Measurements from ENCODE around the gene RMRP. TPM values are rescaled to one million over a fixed set of nuclear protein-coding genes. Genes with fewer than 3 reads are reported as not detected.
"Not testable (repeated sequence)": the region's sequence is repeated elsewhere in the genome, so short reads cannot be mapped to it uniquely, and the experiment has no call there.

The RMRP gene
- total RNA-seq, 4 donors from 2014 or later: 1,358 to 15,269 (median 4,926) TPM

DNA sequence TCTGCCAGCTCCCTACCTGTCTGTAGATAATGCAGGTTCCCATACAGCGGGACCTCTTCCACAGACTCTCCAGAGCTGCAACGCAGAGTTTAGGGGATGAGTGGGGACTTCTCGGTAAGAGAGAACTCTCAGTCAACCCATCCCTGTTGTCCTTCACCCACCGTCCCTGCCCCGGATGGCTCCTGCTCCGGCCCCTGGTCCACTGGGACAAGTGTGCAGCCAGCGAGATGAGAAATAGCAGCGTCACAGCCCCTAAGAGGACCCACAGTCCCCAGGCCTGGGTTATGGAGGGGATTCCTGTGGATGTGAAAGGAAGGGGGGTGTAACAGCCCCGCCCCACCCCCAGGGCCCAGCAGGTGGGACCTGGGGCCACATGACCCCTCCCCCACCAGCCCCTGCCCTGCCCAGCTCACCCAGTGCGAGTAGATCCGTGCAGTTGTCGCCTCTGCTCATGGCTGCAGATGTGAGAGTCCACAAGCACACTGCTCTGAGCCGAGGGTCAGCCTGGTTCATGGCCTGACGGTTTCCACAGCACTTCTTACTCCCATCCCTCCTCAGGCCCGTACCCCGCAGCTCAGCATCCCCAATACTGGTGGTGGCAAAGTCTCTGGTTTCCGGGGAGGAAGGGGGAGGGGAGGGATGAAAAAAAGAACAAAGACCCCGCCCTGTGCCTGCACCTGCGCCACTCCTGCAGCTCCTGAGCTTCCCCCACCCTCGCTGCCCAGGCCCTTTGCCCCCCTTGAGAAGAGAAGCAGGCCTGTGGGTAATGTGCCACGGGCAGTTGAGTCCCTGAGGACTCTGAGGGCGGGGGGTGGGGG is 7.3 kb downstream of the RMRP start, which contains the start of gene SIT1:
Gene SIT1 (minus strand): TSS at position 591 of the 818 bp plus-strand sequence. CDS start 78 bp downstream, at position 513.
- DNase-seq (ENCODE audit: low spot score in 2 of 2): peak in 1 of 2 donors; percentile 82
- WGBS, 2 donors: 68 to 73% methylated on average over 19 to 22 of the region's 22 CpGs
- H3K4me3 ChIP-seq (ENCODE audit: low read depth, poor library complexity, severe bottlenecking): no peak within 1 kb of the TSS
- no peak for TF ChIP-seq CTCF (IDR thresholded peaks at IDR 0.05)
- no peak for TF ChIP-seq POLR2A (IDR thresholded peaks at IDR 0.05)
- intact Hi-C loops (cut with DNase I; ENCODE audit: low total_unique reads): no loop called here

DNA sequence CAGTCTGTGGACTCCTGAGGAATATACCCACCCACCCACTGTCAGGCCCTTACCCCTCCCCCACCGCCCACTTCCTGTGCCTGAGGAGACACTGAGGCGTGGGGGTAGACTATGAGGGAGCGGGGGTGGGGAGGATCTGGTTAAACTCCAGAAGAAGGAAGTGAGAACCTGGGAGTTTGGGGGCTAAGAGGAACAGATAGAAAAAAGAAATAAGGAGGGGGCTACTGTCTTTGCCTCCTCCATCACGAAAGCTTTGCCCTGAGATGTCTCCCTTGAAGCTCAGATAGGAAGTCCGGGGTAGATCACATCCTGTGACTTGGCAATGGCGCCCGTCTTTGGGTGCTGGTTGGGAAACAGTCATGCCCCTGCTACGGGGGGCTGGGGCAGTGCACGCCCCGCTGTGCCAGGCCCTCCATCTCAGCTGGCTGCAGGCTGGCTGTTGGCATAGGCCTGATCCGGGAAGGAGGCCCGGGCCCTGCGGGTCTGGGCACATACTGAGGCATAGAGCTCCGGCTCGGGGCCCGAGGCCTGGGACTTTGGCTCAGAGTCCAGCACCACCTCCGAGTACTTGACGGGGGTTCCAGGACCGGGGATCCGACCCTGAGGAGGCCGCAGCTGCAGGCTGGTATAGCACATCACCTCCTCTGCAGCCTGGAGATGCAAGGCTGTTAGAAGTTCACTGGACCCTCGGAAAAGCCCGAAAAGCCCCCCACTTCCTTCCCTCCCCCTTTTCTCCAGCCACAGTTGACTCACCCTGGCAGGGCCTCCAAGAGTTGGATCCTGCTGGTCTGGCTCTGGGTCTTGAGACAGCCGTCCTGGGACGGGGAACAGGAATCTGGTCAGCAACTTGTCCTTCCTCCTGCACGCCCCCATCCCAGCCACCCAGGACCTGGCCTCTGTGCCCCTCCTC is 8.1 kb downstream of the RMRP start:
- DNase-seq (ENCODE audit: low spot score in 2 of 2): peak in 1 of 2 donors; percentile 84
- 45 to 60% methylated on average over 11 to 26 of the region's 26 CpGs for WGBS, 2 donors
- H3K4me3 ChIP-seq (ENCODE audit: low read depth, poor library complexity, severe bottlenecking): no peak overlapping the region
- intact Hi-C loops (cut with DNase I; ENCODE audit: low total_unique reads): no loop called here
- TF ChIP-seq CTCF (IDR thresholded peaks at IDR 0.05): no peak
- TF ChIP-seq POLR2A (IDR thresholded peaks at IDR 0.05): no peak

DNA sequence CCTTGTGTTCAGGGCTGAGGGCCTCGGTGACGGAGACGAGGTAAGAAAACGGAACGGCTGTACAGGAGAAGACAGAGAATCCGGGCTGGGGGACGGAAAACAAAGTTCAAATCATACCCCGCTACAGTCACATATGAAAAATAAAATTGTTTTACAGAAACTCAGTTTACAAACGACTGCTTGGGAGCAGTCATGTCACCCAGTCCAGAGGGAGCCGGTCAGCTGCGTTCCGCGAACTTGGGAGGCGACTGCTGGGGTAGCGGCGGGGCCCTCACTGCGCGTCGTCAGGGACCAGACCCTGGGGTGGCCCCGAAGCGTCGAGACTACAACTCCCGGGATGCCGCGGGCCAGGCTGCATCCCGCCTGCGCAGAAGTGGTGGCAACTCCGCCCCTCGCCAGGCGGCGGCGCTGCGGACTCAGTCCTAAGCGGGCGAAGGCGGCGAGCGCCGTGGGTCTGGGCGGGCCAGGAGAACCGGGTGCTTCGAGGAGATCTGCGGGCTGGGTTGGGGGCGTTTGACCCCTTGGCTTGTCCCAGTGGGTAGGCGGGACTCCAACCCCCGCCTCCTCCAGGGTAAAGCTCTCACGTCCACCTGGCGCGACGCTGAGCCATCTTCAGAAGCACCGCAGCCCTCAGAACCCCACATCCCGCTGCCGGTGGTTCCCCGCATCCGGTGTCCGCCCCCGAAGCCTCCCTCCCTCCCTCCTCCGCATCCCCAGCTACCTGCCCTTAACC is 11.1 kb downstream of the RMRP start:
- intact Hi-C loops (cut with DNase I; ENCODE audit: low total_unique reads): loop anchor here (1.0 kb wide), 1 partner anchor 34 kb away; no protein-coding TSS in a partner anchor
- 0% methylated on average over 35 to 55 of the region's 58 CpGs for WGBS, 2 donors
- peak; percentile 94 to 99 for DNase-seq (ENCODE audit: low spot score in 2 of 2)
- TF ChIP-seq CTCF (IDR thresholded peaks at IDR 0.05) (peak in 1 of 3 donors; percentile 93), POLR2A (IDR thresholded peaks at IDR 0.05) (peak in 1 of 2 donors; percentile 69)
- peak overlapping the region; percentile 11 for H3K4me3 ChIP-seq (ENCODE audit: low read depth, poor library complexity, severe bottlenecking)

GRCh38 chr9:35646153-35646532 is 11.7 kb downstream of the RMRP start:
- TF ChIP-seq POLR2A (IDR thresholded peaks at IDR 0.05) (no peak), CTCF (IDR thresholded peaks at IDR 0.05) (no peak)
- DNase-seq (ENCODE audit: low spot score in 2 of 2): no peak
- intact Hi-C loops (cut with DNase I; ENCODE audit: low total_unique reads): no loop called here
- 1 to 7% methylated on average over 11 of the region's 11 CpGs for WGBS, 2 donors
- peak overlapping the region; percentile 11 for H3K4me3 ChIP-seq (ENCODE audit: low read depth, poor library complexity, severe bottlenecking)

GRCh38 chr9:35645736-35646135 is 12.1 kb downstream of the RMRP start:
- DNase-seq (ENCODE audit: low spot score in 2 of 2); intact Hi-C loops (cut with DNase I; ENCODE audit: low total_unique reads); H3K4me3 ChIP-seq (ENCODE audit: low read depth, poor library complexity, severe bottlenecking): not testable (repeated sequence)
- 32 to 47% methylated on average over 10 of the region's 10 CpGs for WGBS, 2 donors

Data from lower leg skin (tissue), 4 donors.